Measurements from ENCODE around the gene UST. TPM values are rescaled to one million over a fixed set of nuclear protein-coding genes. Genes with fewer than 3 reads are reported as not detected.

UST gene
- total and polyA plus RNA-seq, 2 of the 8 experiments (the other 6 are each of a cell fraction or from before 2014, with no cell fraction given): 13.5 to 34.5 TPM

- TF ChIP-seq TCF12 (IDR thresholded peaks at IDR 0.05; ENCODE audit: low read depth, low read length) (no peak), EP300 (IDR thresholded peaks at IDR 0.05; ENCODE audit: borderline replicate concordance in 1 of 2, low read depth in 2 of 2, low read length in 2 of 2) (no peak), SP1 (IDR thresholded peaks at IDR 0.05; ENCODE audit: low read depth, low read length) (no peak), SUZ12 (IDR thresholded peaks at IDR 0.05; ENCODE audit: low read length) (no peak), RFX5 (IDR thresholded peaks at IDR 0.05; ENCODE audit: borderline replicate concordance, low read depth, low read length) (no peak)
Observed at GRCh38 chr6:148765898-148766808, 19.3 kb downstream of the UST start (continued).

Measured in H1 (cell line).